Smooth muscle cell of bladder (primary cell): Measurements from ENCODE around the gene ZNF749. TPM values are rescaled to one million over a fixed set of nuclear protein-coding genes. Genes with fewer than 3 reads are reported as not detected.

Source experiments
- total RNA-seq: library from RNA; depleted of rRNA; stranded (reverse); fragments of >200 nt; gene quantifications from 2 replicates; pipeline ENCODE4 v1.2.3, GENCODE V29; 2014

Gene ZNF749
- 6.8 and 8.9 TPM in 2 replicates for total RNA-seq

DNA sequence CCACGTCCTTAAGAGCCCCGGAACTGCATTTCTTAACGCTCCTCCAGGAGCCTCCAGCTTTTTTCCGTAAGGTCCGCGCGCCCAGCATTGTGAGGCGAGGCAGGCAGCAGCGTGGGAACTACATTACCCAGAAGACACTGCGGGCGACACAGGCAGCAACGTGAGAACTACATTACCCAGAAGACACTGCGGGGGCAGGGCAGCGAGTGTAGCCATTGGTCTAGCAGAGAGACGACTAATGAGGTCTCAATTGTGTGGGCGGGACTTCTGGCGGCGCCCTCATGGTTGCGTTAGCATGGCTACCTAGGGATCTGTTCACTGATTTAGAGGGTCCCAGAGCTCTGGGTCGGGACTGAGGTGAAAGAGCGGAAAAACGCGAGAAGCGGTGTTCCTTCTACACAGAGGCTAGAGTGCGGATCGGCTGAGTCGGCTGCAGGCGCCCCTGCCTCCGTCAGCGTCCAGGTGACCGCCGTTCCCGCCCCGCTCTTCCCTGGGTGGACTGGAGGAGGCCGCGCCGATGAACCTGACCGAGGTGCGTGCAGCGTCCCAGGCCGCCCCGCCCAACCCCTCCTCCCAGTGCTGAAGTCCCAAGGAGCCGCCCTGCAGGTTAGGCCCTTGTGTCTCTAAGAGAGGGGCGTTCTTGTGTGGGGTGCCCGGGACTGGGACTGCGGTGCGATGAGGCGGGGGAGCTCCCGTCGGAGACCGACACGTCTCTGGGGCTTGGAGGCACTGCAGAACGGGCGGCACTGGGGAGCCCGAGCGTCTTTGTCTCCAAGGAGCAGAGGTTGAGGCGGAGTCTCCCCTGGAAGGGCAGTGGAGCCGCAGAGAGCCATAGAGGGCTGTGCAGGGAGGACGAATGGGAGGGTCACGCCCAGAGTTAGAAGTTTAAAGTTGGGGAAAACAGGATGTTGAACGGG is at the start of gene ZNF749:
ZNF749 (plus strand) TSS at position 264 of the 917 bp plus-strand sequence; CDS start at position 518, 254 bp downstream.

DNA sequence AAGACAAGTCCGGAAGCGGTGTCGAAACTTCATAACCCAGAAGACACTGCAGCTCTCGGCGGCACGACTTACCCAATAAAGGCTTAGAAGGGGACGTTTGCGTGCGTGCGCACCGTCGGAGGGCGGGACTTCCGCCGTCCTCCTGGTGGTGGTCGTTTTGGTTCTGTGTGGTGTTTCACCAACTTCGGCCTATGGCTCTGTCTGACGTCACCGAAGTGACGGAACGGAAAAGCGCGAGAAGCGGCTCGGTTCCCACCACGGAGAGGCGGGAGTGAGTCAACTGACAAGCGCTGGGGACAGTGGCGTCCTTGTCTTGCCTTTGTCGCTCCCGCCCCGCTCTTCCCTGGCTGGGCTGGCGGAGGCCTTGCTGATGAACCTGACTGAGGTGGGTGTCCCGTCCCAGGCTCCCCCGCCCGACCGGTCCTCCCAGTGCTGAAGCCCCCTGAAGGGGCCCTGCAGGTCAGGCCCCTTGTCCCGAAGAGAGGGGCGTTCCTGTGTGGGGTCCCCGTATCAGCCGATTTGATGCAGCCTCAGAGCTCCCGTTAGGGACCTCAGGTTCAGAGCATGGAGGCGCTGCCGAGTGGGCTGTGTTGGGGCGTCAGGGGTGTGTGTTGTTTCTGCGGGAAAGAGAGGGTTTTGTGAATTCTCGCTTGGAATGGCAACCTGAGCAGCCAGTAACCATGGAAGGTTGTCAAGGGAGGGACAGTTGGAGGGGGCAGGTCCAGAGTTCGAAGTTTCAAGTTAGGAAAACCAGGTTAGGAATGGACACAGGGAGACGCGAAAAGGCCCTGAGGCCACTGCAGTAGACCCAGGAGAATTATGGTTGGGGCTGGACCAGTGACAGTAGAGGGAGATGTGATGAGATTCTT is 45.2 kb upstream of the ZNF749 start, which contains the start of gene ZNF548:
ZNF548 (plus strand) TSS at position 125 of the 869 bp plus-strand sequence; CDS start at position 371, 246 bp downstream.

DNA sequence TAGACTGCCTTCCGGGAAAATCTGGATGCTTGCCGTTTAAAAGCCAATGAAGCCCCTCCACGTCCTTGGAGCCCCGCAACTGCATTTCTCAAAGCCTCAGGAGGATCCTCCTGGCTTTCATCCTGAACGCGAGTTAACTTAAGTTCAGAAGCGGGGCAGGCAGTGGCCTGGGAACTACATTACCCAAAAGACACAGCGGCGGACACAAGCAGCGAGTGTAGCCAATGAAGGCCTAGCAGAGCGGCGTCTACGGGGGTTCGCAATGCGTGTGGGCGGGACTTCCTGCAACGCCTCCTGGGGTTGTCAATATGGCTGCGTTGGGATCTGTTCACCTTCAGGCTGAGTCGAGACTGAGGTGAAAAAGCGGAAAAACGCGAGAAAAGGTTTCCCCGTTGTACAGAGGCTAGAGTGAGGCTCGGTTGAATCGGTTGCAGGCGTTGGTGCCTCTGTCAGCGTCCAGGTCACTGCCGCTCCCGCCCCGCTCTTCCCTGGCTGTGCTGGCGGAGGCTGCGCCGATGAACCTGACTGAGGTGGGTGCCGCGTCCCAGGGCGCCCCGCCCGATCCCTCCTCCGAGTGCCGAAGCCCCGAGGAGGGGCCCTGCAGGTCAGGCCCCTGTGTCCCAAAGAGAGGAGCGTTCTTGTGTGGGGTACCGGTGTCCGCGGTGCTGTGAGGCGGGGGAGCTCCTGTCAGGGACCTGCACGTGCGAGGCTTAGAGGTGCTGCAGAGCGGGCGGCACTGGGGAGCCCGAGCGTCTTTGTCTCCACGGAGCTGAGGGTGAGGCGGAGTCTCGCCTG is 24.1 kb upstream of the ZNF749 start, which contains the start of gene ZNF17:
ZNF17 (plus strand) TSS at position 285 of the 795 bp plus-strand sequence. CDS start 2,455 bp downstream, outside the sequence.

DNA sequence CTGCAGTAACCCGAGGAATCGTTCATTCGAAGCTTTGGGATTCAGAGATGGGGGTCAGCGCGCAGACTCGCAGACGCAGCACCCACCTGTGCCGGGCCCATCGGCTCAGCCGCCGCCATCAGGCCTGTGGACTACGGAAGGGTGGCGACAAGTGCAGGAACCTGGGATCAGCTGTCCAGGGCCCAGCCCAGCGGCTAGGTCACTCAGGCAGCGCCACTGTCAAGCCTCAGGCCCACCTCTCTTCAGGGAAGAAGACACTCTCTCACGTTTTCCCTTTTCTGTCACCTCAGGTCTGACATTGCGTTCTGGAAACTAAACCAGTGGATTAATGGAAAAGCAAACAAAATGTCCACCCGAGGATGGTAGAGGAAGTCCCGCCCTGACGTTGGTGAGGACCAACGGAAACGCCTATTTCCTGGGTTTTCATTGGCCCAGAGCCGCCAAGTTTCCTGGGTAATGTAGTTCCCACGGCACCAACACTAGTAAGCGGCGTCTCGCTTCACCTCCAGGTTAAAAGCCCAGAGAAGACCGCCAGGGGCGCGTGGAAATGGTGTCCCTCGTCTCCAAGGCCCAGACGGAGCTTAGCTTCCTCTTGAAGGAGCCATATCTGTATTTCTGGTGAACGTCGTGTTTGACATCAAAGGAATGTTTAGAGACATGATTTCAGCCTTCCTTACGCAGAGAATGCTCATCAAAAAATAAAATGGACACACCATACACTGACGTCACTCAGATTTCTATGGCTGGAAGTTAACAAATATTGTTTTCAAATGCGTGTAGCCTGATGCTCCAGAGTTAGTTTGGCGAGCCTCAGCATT is 42.3 kb downstream of the ZNF749 start, which contains the start of gene ZNF772:
ZNF772 (minus strand) TSS at position 376 of the 818 bp plus-strand sequence; CDS start at position 119, 257 bp downstream.

DNA sequence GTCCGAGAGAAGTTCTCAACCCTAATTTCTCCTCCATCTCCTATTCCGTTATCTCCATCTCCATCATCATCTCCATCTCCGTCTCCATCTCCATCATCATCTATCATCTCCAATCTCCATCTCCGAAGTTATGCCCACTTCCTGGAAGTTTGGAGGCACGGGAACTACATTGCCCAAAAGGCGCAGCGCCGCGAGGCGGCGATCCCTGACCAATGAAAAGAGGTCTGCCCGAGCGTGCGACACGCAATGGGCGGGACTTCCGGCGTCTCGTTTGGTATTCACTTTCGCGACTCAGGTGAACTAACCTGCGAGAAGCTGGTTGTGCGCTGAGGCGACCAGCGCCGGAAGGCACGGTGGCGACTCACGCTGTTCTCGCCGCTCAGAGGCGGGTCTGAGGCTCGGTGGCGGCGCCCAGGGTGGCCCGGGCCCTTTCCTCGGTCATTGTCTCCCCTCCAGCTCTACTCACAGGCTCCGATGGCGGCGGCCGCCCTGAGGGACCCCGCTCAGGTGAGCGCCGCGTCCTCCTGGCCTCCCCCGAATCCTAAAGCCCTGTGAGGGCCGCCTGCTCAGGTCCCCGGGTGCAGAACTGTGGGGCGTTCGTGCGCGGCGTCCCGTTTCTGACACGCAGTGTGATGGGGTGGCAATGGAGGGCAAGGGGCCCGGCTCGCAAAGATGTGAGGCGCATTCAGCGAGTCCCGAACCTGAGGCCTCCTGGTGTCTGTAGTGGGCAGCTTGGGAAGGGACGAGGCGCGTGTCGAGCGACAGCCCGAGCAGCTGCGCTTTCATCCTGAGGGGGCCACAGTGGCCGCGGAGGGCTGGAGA is 52.6 kb downstream of the ZNF749 start, which contains the start of gene ZNF419:
ZNF419 (plus strand) TSS at position 274 of the 822 bp plus-strand sequence; CDS start at position 475, 201 bp downstream.

Other genes with a start within 250 kb of the ZNF749 start
- 19.5 and 27.7 TPM in 2 replicates for gene ZNF264, start 243.8 kb upstream of the ZNF749 start, total RNA-seq
- gene AURKC, start 204.3 kb upstream of the ZNF749 start, total RNA-seq: 0.37 and 1.00 TPM in 2 replicates
- 23.5 and 35.5 TPM in 2 replicates for gene ZNF805, start 194.7 kb upstream of the ZNF749 start, total RNA-seq
- 69.1 and 78.3 TPM in 2 replicates for gene ZNF460, start 154.8 kb upstream of the ZNF749 start, total RNA-seq
- gene ZNF543, start 114.9 kb upstream of the ZNF749 start, total RNA-seq: 9.1 and 10.1 TPM in 2 replicates
- 9.4 and 10.7 TPM in 2 replicates for gene ZNF304, start 84.1 kb upstream of the ZNF749 start, total RNA-seq
- gene TRAPPC2B, start 71.8 kb upstream of the ZNF749 start, total RNA-seq: 9.8 and 13.2 TPM in 2 replicates
- 4.6 and 5.2 TPM in 2 replicates for gene ZNF547, start 71.8 kb upstream of the ZNF749 start, total RNA-seq
- 21.5 and 25.4 TPM in 2 replicates for gene ZNF548, start 45.5 kb upstream of the ZNF749 start, total RNA-seq
- gene ZNF17, start 24.2 kb upstream of the ZNF749 start, total RNA-seq: 10.4 and 11.5 TPM in 2 replicates
- gene VN1R1, start 21.8 kb downstream of the ZNF749 start, total RNA-seq: 0.28 and 0.57 TPM in 2 replicates
- gene ZNF772, start 42.2 kb downstream of the ZNF749 start, total RNA-seq: 12.1 and 18.6 TPM in 2 replicates
- gene ZNF419, start 52.4 kb downstream of the ZNF749 start, total RNA-seq: 11.0 and 18.1 TPM in 2 replicates
- gene ZNF773, start 64.6 kb downstream of the ZNF749 start, total RNA-seq: 14.8 and 27.3 TPM in 2 replicates
- gene ZNF549, start 92.0 kb downstream of the ZNF749 start, total RNA-seq: 4.7 and 4.9 TPM in 2 replicates
- gene ZNF550, start 124.5 kb downstream of the ZNF749 start, total RNA-seq: 7.3 and 7.8 TPM in 2 replicates
- 4.7 and 5.0 TPM in 2 replicates for gene ZNF416, start 143.6 kb downstream of the ZNF749 start, total RNA-seq
- gene ZIK1, start 148.8 kb downstream of the ZNF749 start, total RNA-seq: 5.4 and 5.5 TPM in 2 replicates
- 1.6 and 2.6 TPM in 2 replicates for gene ZNF530, start 164.6 kb downstream of the ZNF749 start, total RNA-seq
- 15.5 and 18.8 TPM in 2 replicates for gene ZNF134, start 178.9 kb downstream of the ZNF749 start, total RNA-seq
- gene ZNF211, start 197.8 kb downstream of the ZNF749 start, total RNA-seq: 8.0 and 10.2 TPM in 2 replicates
- gene ZSCAN4, start 233.6 kb downstream of the ZNF749 start, total RNA-seq: not detected in 2 replicates
- 4.0 and 4.3 TPM in 2 replicates for gene ZNF551, start 246.7 kb downstream of the ZNF749 start, total RNA-seq